Activated CD4-positive, alpha-beta T cell treated with anti-CD3 and anti-CD28 coated beads, Interleukin-2, amount 50 U/mL, for 24 hours (primary cell): Measurements from ENCODE around the gene TTLL10.
"Not testable (repeated sequence)": the region's sequence is repeated elsewhere in the genome, so short reads cannot be mapped to it uniquely, and the experiment has no call there.

Experiments
- DNase-seq, 2 donors: peaks; one replicate each; pipeline ENCODE4 v3.0.0-alpha.2; 2020; ENCODE audit warnings: low read depth in 1 of 2, low spot score in 1 of 2

Gene TTLL10

GRCh38 chr1:1141244-1141910 lies 32.3 kb upstream of the TTLL10 start:
- no peak for DNase-seq

- DNase-seq, result no peak
Observed at GRCh38 chr1:1141911-1142250, 31.8 kb upstream of the TTLL10 start.

DNA sequence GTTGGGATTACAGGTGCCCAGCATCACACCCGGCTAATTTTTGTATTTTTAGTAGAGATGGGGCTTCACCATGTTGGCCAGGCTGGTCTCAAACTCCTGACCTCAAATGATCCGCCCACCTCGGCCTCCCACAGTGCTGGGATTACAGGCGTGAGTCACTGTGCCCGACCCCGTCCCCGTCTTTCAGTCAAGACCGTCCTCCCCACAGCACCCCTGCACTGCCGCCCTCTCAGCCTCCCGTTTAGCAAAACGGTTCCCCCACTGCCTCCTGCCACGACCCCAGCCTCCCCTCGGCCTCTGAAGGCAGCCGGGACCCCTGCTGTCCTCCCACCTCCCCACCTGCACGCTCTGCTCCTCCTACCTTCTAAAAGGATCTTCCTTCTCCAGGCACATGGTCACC lies 31.3 kb upstream of the TTLL10 start:
- not testable (repeated sequence) for DNase-seq

DNA sequence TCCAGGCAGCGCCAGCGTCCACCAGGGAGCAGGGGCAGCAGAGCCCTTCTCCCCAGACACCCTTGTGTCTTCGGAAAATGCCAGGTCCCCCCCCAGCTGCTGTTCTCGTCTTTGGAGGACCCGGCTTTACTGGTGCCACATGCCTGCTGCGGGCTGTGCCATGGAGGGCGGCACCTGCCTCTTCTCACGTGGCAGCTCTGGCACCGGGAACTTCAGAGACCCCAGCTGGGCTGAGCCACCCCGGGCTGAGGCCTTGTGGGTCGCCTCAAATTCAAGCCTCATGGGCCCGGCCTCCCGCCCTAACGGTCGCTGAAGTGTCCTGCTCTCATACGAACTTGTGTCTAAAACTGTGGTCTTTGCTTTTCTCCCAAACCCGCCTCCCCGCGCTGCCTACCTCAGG lies 30.8 kb upstream of the TTLL10 start:
- no peak for DNase-seq

DNA sequence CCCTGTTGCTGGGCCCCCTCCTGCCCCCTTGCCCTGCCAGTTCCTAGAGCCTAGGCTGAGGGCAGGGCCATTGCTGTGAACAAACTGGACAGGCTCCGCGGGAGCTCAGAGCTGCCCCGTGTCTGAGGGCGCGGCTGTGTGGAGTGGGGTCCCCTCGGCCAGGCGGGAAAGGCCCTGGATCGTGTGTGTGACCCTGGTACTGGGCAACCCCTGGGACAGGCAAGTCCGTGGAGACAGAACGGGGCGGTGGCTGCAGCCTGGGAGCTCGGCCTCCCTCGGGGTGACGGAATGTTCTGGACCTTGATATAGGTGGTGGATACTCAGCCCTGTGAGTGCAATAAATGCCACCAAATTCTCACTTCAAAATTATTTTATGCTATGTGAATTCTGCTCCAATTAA lies 30.0 kb upstream of the TTLL10 start:
- DNase-seq, result no peak

DNA sequence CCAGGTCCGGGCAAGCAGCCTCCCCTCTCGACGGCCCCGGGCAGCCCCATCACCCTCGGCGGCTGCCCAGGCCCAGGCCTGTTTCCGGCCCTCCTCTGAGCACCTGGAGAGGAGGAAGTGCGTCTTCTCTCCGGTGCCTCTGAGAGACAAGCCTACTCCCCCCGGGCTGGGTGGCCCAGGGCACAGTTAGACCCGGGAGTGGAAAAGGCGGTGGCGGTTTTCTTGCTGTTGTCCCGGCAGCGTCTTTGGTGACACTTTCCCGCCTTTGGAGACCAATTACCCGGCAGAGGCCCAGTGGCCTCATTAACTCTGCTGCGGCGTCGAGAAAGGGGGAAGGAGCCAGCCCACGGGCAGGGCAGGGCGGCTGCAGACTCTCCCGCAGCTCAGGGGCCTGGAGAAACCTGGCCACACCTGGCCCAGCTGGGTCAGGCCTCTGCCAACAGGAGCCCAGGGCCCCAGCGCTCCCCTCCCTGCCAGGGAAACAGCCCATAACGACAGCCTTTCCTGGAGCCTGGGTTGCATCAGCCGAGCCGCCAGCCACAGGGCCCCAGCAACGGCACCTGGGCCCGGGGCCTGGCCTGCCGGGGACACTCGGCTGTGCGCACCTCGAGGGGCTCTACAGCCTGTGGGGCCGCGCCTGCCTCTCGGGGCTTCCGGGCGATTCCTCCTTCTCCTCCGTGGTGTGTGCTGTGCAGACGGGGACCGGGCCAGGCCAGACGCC lies 29.4 kb upstream of the TTLL10 start:
- peak; percentile 38 for DNase-seq

- no peak for DNase-seq
Observed at GRCh38 chr1:1144843-1145546, 28.7 kb upstream of the TTLL10 start.

- DNase-seq, result no peak
Observed at GRCh38 chr1:1145547-1145914, 28.1 kb upstream of the TTLL10 start.

GRCh38 chr1:1146026-1146425 lies 27.7 kb upstream of the TTLL10 start:
- DNase-seq, result no peak

GRCh38 chr1:1146596-1146995 lies 27.1 kb upstream of the TTLL10 start:
- DNase-seq, result no peak

DNA sequence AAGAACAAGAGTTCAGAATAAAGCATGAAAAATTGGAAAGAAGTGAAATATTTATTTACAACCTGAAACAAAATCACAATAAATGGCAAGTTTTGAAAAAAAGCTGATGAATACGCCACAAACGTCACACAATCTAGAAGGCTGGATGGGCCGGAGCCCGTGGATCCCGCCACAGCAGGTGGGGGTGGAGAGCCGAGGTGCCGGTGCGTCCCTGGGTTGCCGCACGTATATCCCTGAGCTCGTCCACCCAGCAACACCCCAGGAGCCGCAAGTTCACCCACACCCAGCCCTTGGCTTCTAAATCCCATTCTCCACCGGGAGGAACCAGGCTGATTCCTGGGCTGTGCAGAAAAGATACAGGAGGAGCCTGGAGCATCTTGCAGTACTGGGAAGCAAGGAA lies 25.6 kb upstream of the TTLL10 start:
- DNase-seq, result no peak

- no peak for DNase-seq
Observed at GRCh38 chr1:1148569-1148968, 25.1 kb upstream of the TTLL10 start.

DNA sequence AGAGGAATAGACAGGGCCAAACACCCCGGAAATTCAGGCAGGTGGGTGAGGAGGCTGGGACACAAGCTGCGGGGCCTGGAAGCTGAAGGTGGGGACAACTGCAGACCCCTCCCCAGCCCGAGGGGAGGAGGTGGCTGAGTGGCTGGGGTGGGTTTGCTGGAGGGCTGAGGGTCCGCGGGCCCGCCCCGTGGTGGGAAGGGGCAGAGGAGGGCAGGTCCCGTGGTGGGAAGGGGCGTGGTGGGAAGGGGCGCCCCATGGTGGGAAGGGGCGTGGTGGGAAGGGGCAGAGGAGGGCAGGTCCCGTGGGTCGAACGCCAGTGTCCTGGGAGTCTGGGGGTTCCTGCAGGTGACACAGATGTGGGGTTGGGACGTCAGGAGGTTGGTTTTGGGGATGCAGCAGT lies 24.3 kb upstream of the TTLL10 start:
- no peak for DNase-seq

- no peak for DNase-seq
Observed at GRCh38 chr1:1150100-1150499, 23.6 kb upstream of the TTLL10 start.

DNA sequence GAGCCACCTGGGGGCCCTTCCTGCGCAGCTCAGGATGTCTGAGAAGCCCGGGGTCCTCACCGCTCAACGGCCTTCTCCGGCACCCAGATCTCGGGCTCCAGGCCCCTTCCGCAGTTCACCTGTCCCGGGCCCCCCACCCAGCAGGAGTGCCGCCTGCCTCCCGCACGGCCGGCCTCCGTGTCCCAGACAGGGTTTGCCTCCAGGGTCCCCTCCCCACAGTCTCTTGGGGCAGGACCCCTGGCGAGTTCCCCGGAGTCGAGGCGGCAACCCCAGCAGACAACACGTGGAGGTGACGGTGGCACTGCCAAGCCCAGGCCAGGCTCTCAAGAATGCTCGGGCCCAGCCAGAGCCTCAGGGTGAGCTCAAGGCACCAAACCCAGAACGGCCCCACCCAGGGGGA lies 22.4 kb upstream of the TTLL10 start:
- DNase-seq, result no peak

- DNase-seq, result not testable (repeated sequence)
Observed at GRCh38 chr1:1152431-1152830, 21.2 kb upstream of the TTLL10 start.

GRCh38 chr1:1153215-1153614 lies 20.5 kb upstream of the TTLL10 start:
- DNase-seq, result not testable (repeated sequence)

- no peak for DNase-seq
Observed at GRCh38 chr1:1153874-1154273, 19.8 kb upstream of the TTLL10 start.

DNA sequence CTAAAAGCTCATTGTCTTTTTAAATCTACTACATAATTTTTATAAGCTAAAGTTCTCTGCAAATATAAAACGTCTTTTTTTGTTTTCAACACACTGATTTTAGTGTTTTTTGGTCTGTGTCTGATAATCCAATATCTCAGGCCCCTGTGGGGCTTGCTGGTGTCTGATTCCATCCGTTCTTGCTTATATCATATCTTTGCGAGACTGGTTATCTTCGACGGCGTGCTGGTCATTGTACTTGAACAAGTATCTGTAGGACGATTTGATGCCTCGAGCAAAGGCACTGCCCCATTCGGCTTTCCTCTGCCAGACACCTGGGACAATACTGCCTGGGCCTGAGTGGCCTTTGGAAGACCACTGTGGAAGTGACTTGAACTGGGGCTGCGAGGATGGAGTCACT lies 18.4 kb upstream of the TTLL10 start:
- no peak for DNase-seq

DNA sequence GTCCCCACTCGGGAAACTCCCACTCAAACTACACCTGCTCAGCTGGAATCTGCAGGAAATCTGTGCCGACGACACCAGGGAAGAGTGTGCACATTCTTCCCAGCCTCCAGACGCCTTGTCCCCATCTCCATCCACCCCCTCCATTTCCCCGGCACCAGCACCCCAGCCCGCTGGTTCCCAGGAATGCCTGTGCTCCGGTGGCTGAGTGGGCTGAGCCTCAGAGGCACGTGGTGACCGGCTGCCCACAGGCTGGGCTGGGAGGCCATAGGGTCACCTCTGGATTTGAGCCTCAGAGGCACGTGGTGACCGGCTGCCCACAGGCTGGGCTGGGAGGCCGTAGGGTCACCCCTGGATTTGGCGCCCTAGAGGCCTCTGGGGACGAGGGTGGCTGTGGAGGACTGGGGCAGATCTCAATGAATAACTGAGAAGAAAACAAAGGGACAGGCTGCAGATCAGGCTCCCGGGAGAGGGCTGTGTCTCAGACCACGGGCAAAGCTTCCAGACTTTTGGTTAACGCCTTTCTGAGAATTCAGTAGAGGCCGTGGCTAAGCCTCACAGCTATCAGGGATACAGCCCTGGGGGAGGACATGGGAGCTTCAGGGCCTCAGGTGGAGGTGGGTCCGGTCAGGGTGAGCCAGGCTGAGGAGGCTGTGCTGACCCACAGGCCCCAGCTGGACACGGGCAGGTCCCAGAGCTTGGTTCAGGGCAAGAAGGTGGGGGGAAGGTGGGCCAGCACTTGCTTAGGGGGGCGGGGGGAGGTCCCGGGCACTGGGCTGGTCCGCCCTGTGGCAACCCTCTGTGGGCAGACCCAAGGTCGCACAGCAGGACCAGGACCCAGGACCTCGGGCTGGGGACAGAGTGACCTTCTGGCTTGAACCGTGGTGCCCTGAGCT lies 17.3 kb upstream of the TTLL10 start:
- no peak for DNase-seq

DNA sequence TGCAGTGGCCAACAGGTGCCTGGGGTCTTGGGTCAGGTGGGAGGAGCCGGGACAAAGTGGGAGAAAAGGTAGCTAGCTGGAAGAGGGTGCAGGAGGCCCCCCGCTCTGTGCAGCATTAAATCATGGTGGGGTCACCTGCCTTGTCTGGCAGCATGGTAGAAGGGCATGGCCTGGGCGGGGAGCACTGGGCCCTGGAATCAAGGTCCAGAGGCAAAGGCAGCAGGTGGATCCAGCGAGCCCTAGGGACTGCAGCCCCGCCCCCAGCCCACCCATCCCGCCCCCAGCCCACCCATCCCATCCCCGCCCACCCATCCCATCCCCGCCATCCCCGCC lies 16.7 kb upstream of the TTLL10 start:
- no peak for DNase-seq
